Endothelial cell of umbilical vein (primary cell): ENCODE data around the gene TMEM185A.
A peak's percentile ranks its signal among the peaks of the same experiment; 100 is the strongest.

Experiments used
- CTCF ChIP-seq, 2 donors: IDR thresholded peaks; 1 replicate in 1 of 2; 2 replicates in 1 of 2; pipeline ENCODE4 v1.5.1; 2011; ENCODE audit warnings: low read length in 2 of 2, mild to moderate bottlenecking in 2 of 2, moderate library complexity in 2 of 2, control low read depth in 1 of 2, inconsistent platforms in 1 of 2, low read depth in 1 of 2; ENCODE audit not compliant: insufficient read depth in 1 of 2; ENCODE audit errors: extremely low read depth in 1 of 2
- JUN ChIP-seq: IDR thresholded peaks from 2 replicates; pipeline ENCODE4 v1.6.1; 2011; ENCODE audit warnings: borderline replicate concordance, low read depth; ENCODE audit not compliant: insufficient read length, insufficient read depth
- POLR2A ChIP-seq: IDR thresholded peaks from 2 replicates; pipeline ENCODE4 v1.6.1; 2012; ENCODE audit warnings: low read depth, mild to moderate bottlenecking, control low read depth, low read length

- TF ChIP-seq POLR2A = no peak
- peak in 1 of 2 donors; percentile 7 for TF ChIP-seq CTCF (IDR thresholded peaks at IDR 0.05; ENCODE audit: extremely low read depth in 1 of 2, insufficient read depth in 1 of 2, low read depth in 1 of 2, low read length in 2 of 2)
- no peak for TF ChIP-seq JUN
Measured at GRCh38 chrX:149630681-149631233, 835 bp downstream of the TMEM185A start.
